ENCODE data around the gene ETV5. TPM values are rescaled to one million over a fixed set of nuclear protein-coding genes. Genes with fewer than 3 reads are reported as not detected.

Gene ETV5
- total RNA-seq, 6 experiments from 2014 or later = 4.5 to 15.4 (median 8.2) TPM

GRCh38 chr3:186046838-186047237 is 62.1 kb downstream of the ETV5 start:
- Histone ChIP-seq H3K9me3 (no peaks in the 10 kb centered on the region), H3K4me3 (no peak overlapping the region), H3K27ac (no peak overlapping the region), H3K4me1 (no peaks in the 10 kb centered on the region), H3K27me3 (no peaks in the 10 kb centered on the region), H3K36me3 (peaks cover 0 to 5% (median 0%) of the 10 kb centered on the region in 4 donors)
- 100% methylated on average over 3 of the region's 5 CpGs for WGBS (ENCODE audit: insufficient coverage, low coverage, low lambda C conversion rate, missing lambda C conversion rate)
- no peak for DNase-seq
- intact Hi-C loops (cut with DNase I) = no loop called here
- no peak for ATAC-seq
- TF ChIP-seq POLR2A (IDR thresholded peaks at IDR 0.05) (no peak), CTCF (IDR thresholded peaks at IDR 0.05) (no peak)

- no peak for DNase-seq
- intact Hi-C loops (cut with DNase I) = no loop called here
- peak in 1 of 4 donors; percentile 29 for ATAC-seq
Observed at GRCh38 chr3:186044968-186045367, 63.9 kb downstream of the ETV5 start.

GRCh38 chr3:186044427-186044826 is 64.5 kb downstream of the ETV5 start:
- Histone ChIP-seq H3K36me3 (no peaks in the 10 kb centered on the region), H3K27ac (no peak overlapping the region), H3K27me3 (no peaks in the 10 kb centered on the region), H3K9me3 (no peaks in the 10 kb centered on the region), H3K4me1 (no peaks in the 10 kb centered on the region), H3K4me3 (no peak overlapping the region)
- ATAC-seq (peak; percentile 71 to 94 (median 76)), DNase-seq (no peak)
- WGBS (ENCODE audit: insufficient coverage, low coverage, low lambda C conversion rate, missing lambda C conversion rate) = no CpG with 5 or more reads among the region's 3 CpGs
- intact Hi-C loops (cut with DNase I) = no loop called here
- no peak for TF ChIP-seq POLR2A (IDR thresholded peaks at IDR 0.05)
- no peak for TF ChIP-seq CTCF (IDR thresholded peaks at IDR 0.05)

More at GRCh38 chr3:186044968-186045367, 63.9 kb downstream of the ETV5 start:
- TF ChIP-seq CTCF (IDR thresholded peaks at IDR 0.05) (no peak), POLR2A (IDR thresholded peaks at IDR 0.05) (no peak)
- WGBS (ENCODE audit: insufficient coverage, low coverage, low lambda C conversion rate, missing lambda C conversion rate) = 68% methylated on average over 12 of the region's 12 CpGs
- H3K4me3 ChIP-seq = no peak overlapping the region
- no peaks in the 10 kb centered on the region for H3K27me3 ChIP-seq
- H3K36me3 ChIP-seq = no peaks in the 10 kb centered on the region
- no peaks in the 10 kb centered on the region for H3K4me1 ChIP-seq
- H3K27ac ChIP-seq = no peak overlapping the region
- no peaks in the 10 kb centered on the region for H3K9me3 ChIP-seq

- H3K4me1 ChIP-seq = no peaks in the 10 kb centered on the region
- no peaks in the 10 kb centered on the region for H3K9me3 ChIP-seq
- H3K4me3 ChIP-seq = no peak overlapping the region
- WGBS (ENCODE audit: insufficient coverage, low coverage, low lambda C conversion rate, missing lambda C conversion rate) = 65% methylated on average over 7 of the region's 7 CpGs
- TF ChIP-seq POLR2A (IDR thresholded peaks at IDR 0.05) (no peak), CTCF (IDR thresholded peaks at IDR 0.05) (no peak)
- H3K27ac ChIP-seq = no peak overlapping the region
- intact Hi-C loops (cut with DNase I) = no loop called here
- ATAC-seq (no peak), DNase-seq (no peak)
- no peaks in the 10 kb centered on the region for H3K36me3 ChIP-seq
- no peaks in the 10 kb centered on the region for H3K27me3 ChIP-seq
Observed at GRCh38 chr3:186042521-186043202, 66.2 kb downstream of the ETV5 start.

All from right lobe of liver (tissue), 6 donors.